ENCODE measurements around the gene AFAP1L1. TPM values are rescaled to one million over a fixed set of nuclear protein-coding genes. Genes with fewer than 3 reads are reported as not detected.

AFAP1L1 gene
- total RNA-seq, 2 experiments from 2014 or later: not detected

- Mint-ChIP-seq H3K9me3 (no peaks in the 10 kb centered on the region), H3K27me3 (peaks cover 48% of the 10 kb centered on the region), H3K4me3 (no peak overlapping the region), H3K4me1 (no peaks in the 10 kb centered on the region), H3K36me3 (ENCODE audit: low read depth) (no peaks in the 10 kb centered on the region), H3K27ac (no peak overlapping the region)
- ChIA-PET CTCF (interaction anchor here (0.6 kb wide), 1 partner anchor 308 kb away, joined by 3 read pairs; no protein-coding TSS in a partner anchor), POLR2A (no interaction called here)
- no peak for DNase-seq
These were observed 8.5 kb downstream of the AFAP1L1 start for GRCh38 chr5:149280124-149280523.

DNA sequence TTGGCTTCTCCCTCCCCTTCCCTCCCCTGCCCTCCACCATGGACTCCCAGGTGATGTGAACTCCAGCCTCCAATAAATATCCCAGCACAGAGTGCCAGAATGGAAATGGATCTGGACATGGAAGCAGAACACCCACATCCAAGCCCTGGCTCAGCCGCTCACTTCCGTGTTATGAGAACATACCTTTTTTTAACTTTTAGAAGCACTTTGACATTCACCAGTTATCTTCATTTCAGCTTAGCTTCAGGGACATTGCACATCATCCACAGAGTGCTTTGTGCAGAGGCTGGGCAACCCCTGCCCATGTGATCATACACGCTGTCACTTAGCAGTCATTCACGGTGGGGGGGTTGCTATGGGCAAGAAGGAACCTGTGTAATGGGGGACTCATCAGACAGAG lies 9.1 kb downstream of the AFAP1L1 start:
- H3K4me1 Mint-ChIP-seq: no peaks in the 10 kb centered on the region
- no peak for DNase-seq
- no peak overlapping the region for H3K27ac Mint-ChIP-seq
- no peaks in the 10 kb centered on the region for H3K36me3 Mint-ChIP-seq (ENCODE audit: low read depth)
- no peak overlapping the region for H3K4me3 Mint-ChIP-seq
- peaks cover 43% of the 10 kb centered on the region for H3K27me3 Mint-ChIP-seq
- CTCF ChIA-PET: interaction anchor here (1.5 kb wide), 1 partner anchor 11 kb away, joined by 3 read pairs; no protein-coding TSS in a partner anchor
- no peaks in the 10 kb centered on the region for H3K9me3 Mint-ChIP-seq
- POLR2A ChIA-PET: no interaction called here

- POLR2A ChIA-PET: no interaction called here
- no peaks in the 10 kb centered on the region for H3K36me3 Mint-ChIP-seq (ENCODE audit: low read depth)
These were observed 10.6 kb downstream of the AFAP1L1 start for GRCh38 chr5:149282027-149282965.

GRCh38 chr5:149282966-149283332 lies 11.3 kb downstream of the AFAP1L1 start:
- no peaks in the 10 kb centered on the region for H3K4me1 Mint-ChIP-seq
- no peaks in the 10 kb centered on the region for H3K9me3 Mint-ChIP-seq
- no peak overlapping the region for H3K27ac Mint-ChIP-seq
- POLR2A ChIA-PET: no interaction called here
- no peak for DNase-seq
- no peaks in the 10 kb centered on the region for H3K36me3 Mint-ChIP-seq (ENCODE audit: low read depth)
- peaks cover 24% of the 10 kb centered on the region for H3K27me3 Mint-ChIP-seq
- H3K4me3 Mint-ChIP-seq: no peak overlapping the region
- CTCF ChIA-PET: no interaction called here

More at GRCh38 chr5:149282027-149282965, 10.6 kb downstream of the AFAP1L1 start:
- Mint-ChIP-seq H3K4me3 (no peak overlapping the region), H3K4me1 (no peaks in the 10 kb centered on the region), H3K27ac (no peak overlapping the region), H3K27me3 (peaks cover 29% of the 10 kb centered on the region), H3K9me3 (no peaks in the 10 kb centered on the region)
- no peak for DNase-seq
- CTCF ChIA-PET: interaction anchor here (1.3 to 1.5 kb wide), 2 partner anchors 13 to 141 kb away, joined by 3 read pairs; partner anchors contain the start of gene ABLIM3

DNA sequence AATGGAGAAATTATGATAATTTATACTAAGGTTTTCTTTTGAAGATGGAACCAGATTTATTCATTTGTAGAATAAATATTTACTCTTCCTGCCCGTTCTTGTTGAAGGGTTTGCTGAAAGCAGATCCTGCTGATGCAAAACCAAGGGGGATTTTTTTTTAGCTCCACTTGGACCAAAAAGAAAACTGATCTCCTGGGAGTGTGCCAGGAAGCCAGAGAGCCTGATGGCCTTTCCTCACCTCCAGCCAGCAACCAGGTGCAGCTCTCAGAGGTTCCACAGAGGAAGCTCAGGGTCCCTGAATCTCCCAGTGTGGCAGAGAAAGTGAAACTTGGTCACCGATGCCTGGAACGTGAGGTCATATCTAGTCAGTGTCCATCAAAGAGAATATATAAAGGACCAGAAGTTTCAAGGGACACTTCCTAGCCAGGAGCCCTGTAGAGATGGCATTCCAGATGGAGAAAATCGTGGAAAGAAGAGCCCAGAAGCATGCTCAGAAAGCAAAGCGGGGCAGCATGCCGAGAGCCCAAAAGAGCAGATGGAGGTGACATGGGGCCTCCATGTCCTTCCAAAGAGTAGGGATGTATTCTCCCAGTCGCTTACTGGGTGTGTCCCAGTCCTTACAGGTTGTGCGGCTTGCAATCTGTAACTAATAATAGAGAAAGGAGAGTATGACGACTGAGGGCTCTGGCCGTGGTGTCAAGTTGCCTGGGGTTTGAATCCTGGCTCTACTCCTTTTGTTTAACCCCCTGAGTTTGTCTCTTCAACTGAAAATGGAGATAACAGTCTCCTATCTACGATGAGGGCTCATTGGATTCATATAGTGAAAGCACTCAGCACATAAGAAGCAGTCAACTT lies 12.2 kb downstream of the AFAP1L1 start:
- Mint-ChIP-seq H3K27ac (no peak overlapping the region), H3K9me3 (no peaks in the 10 kb centered on the region), H3K36me3 (ENCODE audit: low read depth) (no peaks in the 10 kb centered on the region), H3K27me3 (peaks cover 15% of the 10 kb centered on the region), H3K4me1 (no peaks in the 10 kb centered on the region), H3K4me3 (no peak overlapping the region)
- ChIA-PET CTCF (interaction anchor here (1.5 kb wide), 1 partner anchor 15 kb away, joined by 4 read pairs; no protein-coding TSS in a partner anchor), POLR2A (no interaction called here)
- DNase-seq: no peak

GRCh38 chr5:149284501-149284900 lies 12.8 kb downstream of the AFAP1L1 start:
- no peaks in the 10 kb centered on the region for H3K9me3 Mint-ChIP-seq

DNA sequence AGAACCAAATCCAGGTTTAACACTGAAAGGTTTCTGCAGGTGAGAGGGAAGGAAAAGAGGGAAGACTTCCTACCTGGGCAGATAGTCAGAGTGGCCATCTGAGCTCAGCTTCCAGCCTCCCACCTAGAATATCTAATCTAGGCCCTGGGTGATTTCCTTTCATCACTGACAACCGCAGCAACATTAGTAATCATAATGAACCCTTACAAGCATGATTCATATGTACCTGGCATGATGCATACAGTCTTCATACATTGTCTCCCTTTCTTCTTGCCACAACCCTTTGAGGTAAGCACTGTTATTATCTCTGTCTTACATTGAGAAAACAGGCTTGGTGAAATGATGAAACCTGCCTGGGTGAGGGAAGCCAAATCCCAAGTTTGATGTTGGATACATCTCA lies 13.5 kb downstream of the AFAP1L1 start:
- H3K27me3 Mint-ChIP-seq: peaks cover 6% of the 10 kb centered on the region
- no peak overlapping the region for H3K4me3 Mint-ChIP-seq
- H3K27ac Mint-ChIP-seq: no peak overlapping the region
- no peaks in the 10 kb centered on the region for H3K36me3 Mint-ChIP-seq (ENCODE audit: low read depth)
- POLR2A ChIA-PET: no interaction called here
- no peak for DNase-seq
- CTCF ChIA-PET: interaction anchor here (1.5 kb wide), 1 partner anchor 16 kb away, joined by 4 read pairs; no protein-coding TSS in a partner anchor
- no peaks in the 10 kb centered on the region for H3K9me3 Mint-ChIP-seq
- no peaks in the 10 kb centered on the region for H3K4me1 Mint-ChIP-seq

More at GRCh38 chr5:149284501-149284900, 12.8 kb downstream of the AFAP1L1 start:
- H3K4me3 Mint-ChIP-seq: no peak overlapping the region
- H3K27ac Mint-ChIP-seq: no peak overlapping the region
- H3K4me1 Mint-ChIP-seq: no peaks in the 10 kb centered on the region
- CTCF ChIA-PET: interaction anchor here (1.5 kb wide), 1 partner anchor 16 kb away, joined by 4 read pairs; no protein-coding TSS in a partner anchor
- no peak for DNase-seq
- peaks cover 11% of the 10 kb centered on the region for H3K27me3 Mint-ChIP-seq
- POLR2A ChIA-PET: no interaction called here
- H3K36me3 Mint-ChIP-seq (ENCODE audit: low read depth): no peaks in the 10 kb centered on the region

GRCh38 chr5:149288436-149288835 lies 16.8 kb downstream of the AFAP1L1 start:
- Mint-ChIP-seq H3K4me1 (no peaks in the 10 kb centered on the region), H3K9me3 (no peaks in the 10 kb centered on the region), H3K36me3 (ENCODE audit: low read depth) (no peaks in the 10 kb centered on the region), H3K27me3 (peaks cover 15% of the 10 kb centered on the region), H3K4me3 (no peak overlapping the region), H3K27ac (no peak overlapping the region)
- DNase-seq: no peak
- CTCF ChIA-PET: no interaction called here
- POLR2A ChIA-PET: no interaction called here

- Mint-ChIP-seq H3K27me3 (peaks cover 17% of the 10 kb centered on the region), H3K4me1 (no peaks in the 10 kb centered on the region), H3K9me3 (no peaks in the 10 kb centered on the region), H3K4me3 (no peak overlapping the region), H3K36me3 (ENCODE audit: low read depth) (no peaks in the 10 kb centered on the region), H3K27ac (no peak overlapping the region)
- DNase-seq: no peak
- ChIA-PET CTCF (no interaction called here), POLR2A (interaction anchor here (1.1 kb wide), 1 partner anchor 13 kb away, joined by 3 read pairs; no protein-coding TSS in a partner anchor)
These were observed 17.6 kb downstream of the AFAP1L1 start for GRCh38 chr5:149289301-149289700.

GRCh38 chr5:149294872-149295829 lies 23.5 kb downstream of the AFAP1L1 start:
- DNase-seq: no peak
- Mint-ChIP-seq H3K27ac (no peak overlapping the region), H3K4me1 (no peaks in the 10 kb centered on the region), H3K36me3 (ENCODE audit: low read depth) (no peaks in the 10 kb centered on the region), H3K4me3 (no peak overlapping the region), H3K27me3 (peaks cover 38% of the 10 kb centered on the region), H3K9me3 (no peaks in the 10 kb centered on the region)
- ChIA-PET POLR2A (no interaction called here), CTCF (no interaction called here)

GRCh38 chr5:149297340-149298025 lies 25.8 kb downstream of the AFAP1L1 start:
- no peaks in the 10 kb centered on the region for H3K9me3 Mint-ChIP-seq
- no peaks in the 10 kb centered on the region for H3K4me1 Mint-ChIP-seq
- no peak for DNase-seq
- peaks cover 28% of the 10 kb centered on the region for H3K27me3 Mint-ChIP-seq
- CTCF ChIA-PET: interaction anchor here (0.7 kb wide), 1 partner anchor 20 kb away, joined by 4 read pairs; no protein-coding TSS in a partner anchor
- H3K4me3 Mint-ChIP-seq: no peak overlapping the region
- no peaks in the 10 kb centered on the region for H3K36me3 Mint-ChIP-seq (ENCODE audit: low read depth)
- H3K27ac Mint-ChIP-seq: no peak overlapping the region
- POLR2A ChIA-PET: interaction anchor here (0.5 to 1.5 kb wide), 3 partner anchors 11 to 1254 kb away, joined by 3 read pairs; no protein-coding TSS in a partner anchor

Data from activated CD4-positive, alpha-beta memory T cell treated with anti-CD3 and anti-CD28 coated beads, Interleukin-2, amount 10 ng/mL, durations not matched to agents 7 days and 5 days (primary cell).